HCT116 (cell line): ENCODE results near the gene OTOGL. TPM values are rescaled to one million over a fixed set of nuclear protein-coding genes. Genes with fewer than 3 reads are reported as not detected.

Source experiments
- ATAC-seq: fragments of 200-7000 bp; cut with Tn5 transposase; 2 replicates; pipeline ENCODE4 v1.9.1; 2020; ENCODE audit warnings: mild to moderate bottlenecking, moderate library complexity
- BruUV-seq: library from RNA; stranded (reverse); fragments of 400-500 nt; replicated peaks from 2 replicates; lab custom pipeline; 2021; lab: Mats Ljungman, UMichigan
- CTCF ChIA-PET: fragments of 300-600 bp; sonication (Branson Sonifier 250); formaldehyde crosslinking; loops from one replicate; lab custom pipeline; 2021; ENCODE audit warnings: antibody characterized with exemption; lab: Charles Lee
- POLR2A ChIA-PET: fragments of 300-600, 350-600 bp; sonication (Branson Sonifier 250); formaldehyde crosslinking; loops from one replicate; lab custom pipeline; 2021; ENCODE audit warnings: antibody characterized with exemption; lab: Charles Lee
- RAD21 ChIA-PET, 2 experiments: fragments of 300-600 bp; sonication (Branson Sonifier 250); formaldehyde crosslinking; loops; one replicate each; lab custom pipeline; 2023; ENCODE audit warnings: low total read pairs in 2 of 2; ENCODE audit not compliant: uncharacterized antibody in 2 of 2, unreplicated experiment in 2 of 2, low non-redundant PET in 1 of 2; lab: Charles Lee
- DNase-seq: peaks from one replicate; pipeline ENCODE4 v3.0.0-alpha.2; 2010; ENCODE audit warnings: low read depth, low spot score
- H2AFZ ChIP-seq: fragments of 200-600 bp; shearing (Covaris generic), sonication (generic); 2 replicates; pipeline ENCODE4 v1.6.1; 2017; ENCODE audit warnings: low read depth, mixed run types, mixed read lengths, antibody characterized with exemption, low read length; ENCODE audit not compliant: poor library complexity, severe bottlenecking
- H3K27ac ChIP-seq: 2 replicates; pipeline ENCODE4 v1.5.1; 2012; ENCODE audit warnings: low read depth, low read length
- H3K27me3 ChIP-seq: fragments of 200-600 bp; sonication (generic); 2 replicates; pipeline ENCODE4 v1.6.1; 2016; ENCODE audit warnings: mixed run types, low read length, mixed read lengths; ENCODE audit not compliant: insufficient read depth
- H3K36me3 ChIP-seq, 2 experiments: fragments of 200-500 bp in 1 of 2; fragments of 200-600 bp in 1 of 2; sonication (Bioruptor generic) in 1 of 2; sonication (generic) in 1 of 2; 2 replicates each; pipeline versions ENCODE4 v1.5.1 to v1.6.1; 2014 to 2016; ENCODE audit warnings: low read length in 2 of 2, inconsistent platforms in 1 of 2, mixed read lengths in 1 of 2, mixed run types in 1 of 2; ENCODE audit not compliant: insufficient read depth in 2 of 2, control insufficient read depth in 1 of 2
- H3K4me1 ChIP-seq, 2 experiments: fragments of 200-600 bp in 1 of 2; sonication (generic) in 1 of 2; 2 replicates each; pipeline versions ENCODE4 v1.5.1 to v1.6.1; 2012 to 2017; ENCODE audit warnings: low read length in 2 of 2, inconsistent platforms in 1 of 2, mild to moderate bottlenecking in 1 of 2, mixed read lengths in 1 of 2, mixed run types in 1 of 2, moderate library complexity in 1 of 2; ENCODE audit not compliant: insufficient read depth in 2 of 2, control insufficient read depth in 1 of 2
- H3K4me2 ChIP-seq: fragments of 200-600 bp; sonication (generic); 2 replicates; pipeline ENCODE4 v1.6.1; 2017; ENCODE audit warnings: mixed run types, low read length, mixed read lengths
- H3K4me3 ChIP-seq, 2 experiments: fragments of 200-600 bp in 1 of 2; sonication (generic) in 1 of 2; replicated peaks in 1 of 2; 2 replicates each; pipeline ENCODE4 v1.5.1; 2011 to 2016; ENCODE audit warnings: low read length in 2 of 2, control low read depth in 1 of 2, low read depth in 1 of 2, mild to moderate bottlenecking in 1 of 2, mixed read lengths in 1 of 2, mixed run types in 1 of 2
- H3K79me2 ChIP-seq: fragments of 200-600 bp; sonication (generic); 2 replicates; pipeline ENCODE4 v1.6.1; 2017; ENCODE audit warnings: mild to moderate bottlenecking, mixed run types, low read length, moderate library complexity, mixed read lengths; ENCODE audit not compliant: insufficient read depth
- H3K9ac ChIP-seq: fragments of 200-600 bp; sonication (generic); 2 replicates; pipeline ENCODE4 v1.6.1; 2016; ENCODE audit warnings: low read length, mixed read lengths
- H3K9me2 ChIP-seq: fragments of 200-600 bp; sonication (generic), shearing (Covaris generic); 2 replicates; pipeline ENCODE4 v1.6.1; 2017; ENCODE audit warnings: mixed run types, mild to moderate bottlenecking, moderate library complexity; ENCODE audit not compliant: insufficient read depth
- H3K9me3 ChIP-seq, 2 experiments: fragments of 200-500 bp in 1 of 2; fragments of 200-600 bp in 1 of 2; sonication (Bioruptor generic) in 1 of 2; sonication (generic) in 1 of 2; 2 replicates each; pipeline ENCODE4 v1.6.1; 2014 to 2017; ENCODE audit warnings: low read length in 2 of 2, mixed read lengths in 2 of 2, inconsistent platforms in 1 of 2, low read depth in 1 of 2, mild to moderate bottlenecking in 1 of 2, mixed run types in 1 of 2, moderate library complexity in 1 of 2; ENCODE audit not compliant: control insufficient read depth in 1 of 2, insufficient read depth in 1 of 2
- H4K20me1 ChIP-seq: fragments of 200-600 bp; sonication (generic), shearing (Covaris generic); 2 replicates; pipeline ENCODE4 v1.6.1; 2017; ENCODE audit warnings: mixed run types, mild to moderate bottlenecking, moderate library complexity; ENCODE audit not compliant: insufficient read depth
- CBX3 ChIP-seq: IDR thresholded peaks from 2 replicates; pipeline ENCODE4 v1.6.1; 2012; ENCODE audit warnings: low read depth
- EZH2 ChIP-seq: fragments of 200-600 bp; sonication (generic); IDR thresholded peaks from 2 replicates; pipeline ENCODE4 v1.6.1; 2017; ENCODE audit warnings: antibody characterized with exemption, mixed run types
- JUND ChIP-seq: IDR thresholded peaks from 2 replicates; pipeline ENCODE4 v1.6.1; 2012
- POLR2A ChIP-seq: IDR thresholded peaks from 2 replicates; pipeline ENCODE4 v1.7.0; 2011; ENCODE audit warnings: borderline replicate concordance; ENCODE audit not compliant: insufficient read depth, insufficient read length; ENCODE audit errors: extremely low read depth
- RAD21 ChIP-seq: IDR thresholded peaks from 2 replicates; pipeline ENCODE4 v1.6.1; 2012; ENCODE audit warnings: low read depth, mild to moderate bottlenecking
- SIN3A ChIP-seq: IDR thresholded peaks from 2 replicates; pipeline ENCODE4 v1.6.1; 2012; ENCODE audit warnings: low read depth
- SP1 ChIP-seq: IDR thresholded peaks from 2 replicates; pipeline ENCODE4 v1.6.1; 2012; ENCODE audit warnings: low read depth
- TCF7L2 ChIP-seq: IDR thresholded peaks from 2 replicates; pipeline ENCODE4 v1.7.0; 2011; ENCODE audit warnings: borderline replicate concordance, inconsistent platforms; ENCODE audit not compliant: insufficient read depth, insufficient read length; ENCODE audit errors: extremely low read depth
- YY1 ChIP-seq: IDR thresholded peaks from 2 replicates; pipeline ENCODE4 v1.6.1; 2011; ENCODE audit warnings: low read length, low read depth, moderate library complexity, mild to moderate bottlenecking; ENCODE audit not compliant: insufficient replicate concordance; ENCODE audit errors: extremely low read depth
- ZNF274 ChIP-seq: fragments of 200-500 bp; sonication (Bioruptor generic); IDR thresholded peaks from 2 replicates; pipeline ENCODE4 v1.6.1; 2014; ENCODE audit warnings: mild to moderate bottlenecking, low read depth, low read length, inconsistent platforms
- intact Hi-C: fragments of 100-400 bp; cut with micrococcal nuclease; formaldehyde crosslinking; loops from 2 replicates; pipeline ENCODE4 v1.10.0; 2022
- total RNA-seq: library from RNA; stranded (reverse); gene quantifications from one replicate; pipeline ENCODE4 v1.2.1, GENCODE V29; 2021; ENCODE audit not compliant: unreplicated experiment
- TF ChIP-seq, protein P1 (sequence below): IDR thresholded peaks from 2 replicates; pipeline ENCODE4 v1.6.1; 2011; ENCODE audit warnings: mild to moderate bottlenecking, low read length, moderate library complexity; ENCODE audit not compliant: insufficient replicate concordance; ENCODE audit errors: extremely low read depth
- TF ChIP-seq, protein P2 (sequence below): IDR thresholded peaks from 2 replicates; pipeline ENCODE4 v1.6.1; 2012; ENCODE audit warnings: low read depth
- TF ChIP-seq, protein P3 (sequence below), 3 experiments: fragments of 200-600 bp in 1 of 3; sonication (generic) in 1 of 3; IDR thresholded peaks in 2 of 3; conservative IDR thresholded peaks in 1 of 3; 2 replicates each; pipeline ENCODE4 v1.5.1; 2012 to 2017; ENCODE audit warnings: low read depth in 2 of 3, low read length in 2 of 3, antibody characterized with exemption in 1 of 3, borderline replicate concordance in 1 of 3, control low read depth in 1 of 3, mild to moderate bottlenecking in 1 of 3, mixed read lengths in 1 of 3, mixed run types in 1 of 3, moderate library complexity in 1 of 3; ENCODE audit not compliant: insufficient read depth in 1 of 3

Gene OTOGL
- total RNA-seq, 1 experiment from 2014 or later = not detected

DNA sequence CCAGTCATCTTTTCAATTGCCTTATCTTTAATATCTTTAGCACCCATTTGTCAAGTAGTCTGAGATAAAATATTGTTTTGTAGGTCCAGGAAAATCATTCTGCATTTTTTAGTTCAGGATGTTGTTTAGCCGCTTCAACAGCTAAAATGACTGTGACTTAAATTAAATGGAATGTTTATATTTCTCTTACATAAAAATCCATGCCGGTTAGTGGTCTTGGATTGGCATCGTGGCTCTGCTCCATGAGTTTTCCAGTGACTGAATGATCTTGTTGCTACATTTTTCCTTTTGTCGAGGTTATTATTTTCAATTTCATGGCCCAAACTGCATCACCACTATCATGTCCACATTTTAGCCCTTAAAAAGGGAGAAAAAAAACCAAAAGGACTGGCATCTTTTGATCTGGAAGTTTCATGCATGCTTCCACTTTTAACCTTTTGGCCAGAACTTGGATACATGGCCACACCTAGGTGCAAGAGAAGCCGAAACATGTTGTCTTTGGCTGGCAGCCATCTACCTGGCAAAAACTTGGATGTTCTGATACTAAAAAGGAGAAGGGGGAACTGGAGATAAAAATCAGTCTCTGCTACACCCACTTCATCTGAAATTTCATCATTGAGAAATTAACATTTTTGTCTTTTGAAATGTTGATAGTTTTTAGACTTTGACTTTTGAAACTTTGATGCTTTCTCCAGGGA is 142.4 kb downstream of the OTOGL start:
- no peaks in the 10 kb centered on the region for H4K20me1 ChIP-seq
- H2AFZ ChIP-seq = peak overlapping the region; percentile 52
- H3K9me2 ChIP-seq = no peaks in the 10 kb centered on the region
- peak overlapping the region; percentile 45 for H3K4me2 ChIP-seq
- BruUV-seq = no TSS peak
- intact Hi-C loops = no loop called here
- POLR2A ChIA-PET = no interaction called here
- RAD21 ChIA-PET = no interaction called here
- H3K36me3 ChIP-seq = no peaks in the 10 kb centered on the region
- no peak overlapping the region for H3K27ac ChIP-seq
- DNase-seq (no peak), ATAC-seq (peak; percentile 46; the same call in 1 of the 2 replicates)
- no peak overlapping the region for H3K9ac ChIP-seq
- H3K79me2 ChIP-seq = no peaks in the 10 kb centered on the region
- CTCF ChIA-PET = interaction anchor here (1.1 kb wide), 1 partner anchor 27 kb away, joined by 3 read pairs; no protein-coding TSS in a partner anchor
- TF ChIP-seq CBX3 (no peak), ZNF274 (no peak), YY1 (no peak), POLR2A (no peak), SP1 (no peak), SIN3A (no peak), EZH2 (no peak), JUND (no peak), RAD21 (no peak), TCF7L2 (no peak)
- TF ChIP-seq, protein P1, sequence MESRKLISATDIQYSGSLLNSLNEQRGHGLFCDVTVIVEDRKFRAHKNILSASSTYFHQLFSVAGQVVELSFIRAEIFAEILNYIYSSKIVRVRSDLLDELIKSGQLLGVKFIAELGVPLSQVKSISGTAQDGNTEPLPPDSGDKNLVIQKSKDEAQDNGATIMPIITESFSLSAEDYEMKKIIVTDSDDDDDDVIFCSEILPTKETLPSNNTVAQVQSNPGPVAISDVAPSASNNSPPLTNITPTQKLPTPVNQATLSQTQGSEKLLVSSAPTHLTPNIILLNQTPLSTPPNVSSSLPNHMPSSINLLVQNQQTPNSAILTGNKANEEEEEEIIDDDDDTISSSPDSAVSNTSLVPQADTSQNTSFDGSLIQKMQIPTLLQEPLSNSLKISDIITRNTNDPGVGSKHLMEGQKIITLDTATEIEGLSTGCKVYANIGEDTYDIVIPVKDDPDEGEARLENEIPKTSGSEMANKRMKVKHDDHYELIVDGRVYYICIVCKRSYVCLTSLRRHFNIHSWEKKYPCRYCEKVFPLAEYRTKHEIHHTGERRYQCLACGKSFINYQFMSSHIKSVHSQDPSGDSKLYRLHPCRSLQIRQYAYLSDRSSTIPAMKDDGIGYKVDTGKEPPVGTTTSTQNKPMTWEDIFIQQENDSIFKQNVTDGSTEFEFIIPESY = no peak
- TF ChIP-seq, protein P2, sequence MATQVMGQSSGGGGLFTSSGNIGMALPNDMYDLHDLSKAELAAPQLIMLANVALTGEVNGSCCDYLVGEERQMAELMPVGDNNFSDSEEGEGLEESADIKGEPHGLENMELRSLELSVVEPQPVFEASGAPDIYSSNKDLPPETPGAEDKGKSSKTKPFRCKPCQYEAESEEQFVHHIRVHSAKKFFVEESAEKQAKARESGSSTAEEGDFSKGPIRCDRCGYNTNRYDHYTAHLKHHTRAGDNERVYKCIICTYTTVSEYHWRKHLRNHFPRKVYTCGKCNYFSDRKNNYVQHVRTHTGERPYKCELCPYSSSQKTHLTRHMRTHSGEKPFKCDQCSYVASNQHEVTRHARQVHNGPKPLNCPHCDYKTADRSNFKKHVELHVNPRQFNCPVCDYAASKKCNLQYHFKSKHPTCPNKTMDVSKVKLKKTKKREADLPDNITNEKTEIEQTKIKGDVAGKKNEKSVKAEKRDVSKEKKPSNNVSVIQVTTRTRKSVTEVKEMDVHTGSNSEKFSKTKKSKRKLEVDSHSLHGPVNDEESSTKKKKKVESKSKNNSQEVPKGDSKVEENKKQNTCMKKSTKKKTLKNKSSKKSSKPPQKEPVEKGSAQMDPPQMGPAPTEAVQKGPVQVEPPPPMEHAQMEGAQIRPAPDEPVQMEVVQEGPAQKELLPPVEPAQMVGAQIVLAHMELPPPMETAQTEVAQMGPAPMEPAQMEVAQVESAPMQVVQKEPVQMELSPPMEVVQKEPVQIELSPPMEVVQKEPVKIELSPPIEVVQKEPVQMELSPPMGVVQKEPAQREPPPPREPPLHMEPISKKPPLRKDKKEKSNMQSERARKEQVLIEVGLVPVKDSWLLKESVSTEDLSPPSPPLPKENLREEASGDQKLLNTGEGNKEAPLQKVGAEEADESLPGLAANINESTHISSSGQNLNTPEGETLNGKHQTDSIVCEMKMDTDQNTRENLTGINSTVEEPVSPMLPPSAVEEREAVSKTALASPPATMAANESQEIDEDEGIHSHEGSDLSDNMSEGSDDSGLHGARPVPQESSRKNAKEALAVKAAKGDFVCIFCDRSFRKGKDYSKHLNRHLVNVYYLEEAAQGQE = no peak
- TF ChIP-seq, protein P3, sequence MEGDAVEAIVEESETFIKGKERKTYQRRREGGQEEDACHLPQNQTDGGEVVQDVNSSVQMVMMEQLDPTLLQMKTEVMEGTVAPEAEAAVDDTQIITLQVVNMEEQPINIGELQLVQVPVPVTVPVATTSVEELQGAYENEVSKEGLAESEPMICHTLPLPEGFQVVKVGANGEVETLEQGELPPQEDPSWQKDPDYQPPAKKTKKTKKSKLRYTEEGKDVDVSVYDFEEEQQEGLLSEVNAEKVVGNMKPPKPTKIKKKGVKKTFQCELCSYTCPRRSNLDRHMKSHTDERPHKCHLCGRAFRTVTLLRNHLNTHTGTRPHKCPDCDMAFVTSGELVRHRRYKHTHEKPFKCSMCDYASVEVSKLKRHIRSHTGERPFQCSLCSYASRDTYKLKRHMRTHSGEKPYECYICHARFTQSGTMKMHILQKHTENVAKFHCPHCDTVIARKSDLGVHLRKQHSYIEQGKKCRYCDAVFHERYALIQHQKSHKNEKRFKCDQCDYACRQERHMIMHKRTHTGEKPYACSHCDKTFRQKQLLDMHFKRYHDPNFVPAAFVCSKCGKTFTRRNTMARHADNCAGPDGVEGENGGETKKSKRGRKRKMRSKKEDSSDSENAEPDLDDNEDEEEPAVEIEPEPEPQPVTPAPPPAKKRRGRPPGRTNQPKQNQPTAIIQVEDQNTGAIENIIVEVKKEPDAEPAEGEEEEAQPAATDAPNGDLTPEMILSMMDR (IDR thresholded peaks at IDR 0.05 in 2 of 3, conservative IDR thresholded peaks at IDR 0.05 in 1 of 3; ENCODE audit: borderline replicate concordance in 1 of 3, insufficient read depth in 1 of 3, low read depth in 2 of 3, low read length in 2 of 3) = no peak
- no peaks in the 10 kb centered on the region for H3K27me3 ChIP-seq
- no peaks in the 10 kb centered on the region for H3K9me3 ChIP-seq
- H3K4me1 ChIP-seq = peaks cover 14 to 15% of the 10 kb centered on the region in 2 experiments; a peak in 3 of 4 replicates
- no peak overlapping the region for H3K4me3 ChIP-seq
